GM23248 (cell line): ENCODE measurements around the gene RTN4IP1.

Source experiments
- EZH2 ChIP-seq: fragments of 200-600 bp; sonication (generic); IDR thresholded peaks from 2 replicates; pipeline ENCODE4 v1.6.1; 2018; ENCODE audit warnings: antibody characterized with exemption, mild to moderate bottlenecking; ENCODE audit not compliant: insufficient read depth, poor library complexity, severe bottlenecking
- EZH2phosphoT487 ChIP-seq: fragments of 200-600 bp; sonication (generic); IDR thresholded peaks from 2 replicates; pipeline ENCODE4 v1.6.1; 2018; ENCODE audit warnings: antibody characterized with exemption, moderate library complexity, mild to moderate bottlenecking, low read depth; ENCODE audit not compliant: insufficient read depth

GRCh38 chr6:106612671-106613416 lies 16.5 kb downstream of the RTN4IP1 start:
- TF ChIP-seq EZH2phosphoT487 (no peak), EZH2 (no peak)
